COLO668 (cell line): ENCODE measurements around the gene DHX34.

Source experiments
- DNase-seq: peaks from one replicate; lab custom pipeline; 2025; ENCODE audit not compliant: unreplicated experiment; lab: John Stamatoyannopoulos, UW

The DHX34 gene

GRCh38 chr19:47417107-47417745 lies 68.1 kb downstream of the DHX34 start:
- no peak for DNase-seq

- DNase-seq = no peak
Measured at GRCh38 chr19:47417746-47418691, 68.9 kb downstream of the DHX34 start.

- no peak for DNase-seq
Measured at GRCh38 chr19:47418692-47419029, 69.5 kb downstream of the DHX34 start.

DNA sequence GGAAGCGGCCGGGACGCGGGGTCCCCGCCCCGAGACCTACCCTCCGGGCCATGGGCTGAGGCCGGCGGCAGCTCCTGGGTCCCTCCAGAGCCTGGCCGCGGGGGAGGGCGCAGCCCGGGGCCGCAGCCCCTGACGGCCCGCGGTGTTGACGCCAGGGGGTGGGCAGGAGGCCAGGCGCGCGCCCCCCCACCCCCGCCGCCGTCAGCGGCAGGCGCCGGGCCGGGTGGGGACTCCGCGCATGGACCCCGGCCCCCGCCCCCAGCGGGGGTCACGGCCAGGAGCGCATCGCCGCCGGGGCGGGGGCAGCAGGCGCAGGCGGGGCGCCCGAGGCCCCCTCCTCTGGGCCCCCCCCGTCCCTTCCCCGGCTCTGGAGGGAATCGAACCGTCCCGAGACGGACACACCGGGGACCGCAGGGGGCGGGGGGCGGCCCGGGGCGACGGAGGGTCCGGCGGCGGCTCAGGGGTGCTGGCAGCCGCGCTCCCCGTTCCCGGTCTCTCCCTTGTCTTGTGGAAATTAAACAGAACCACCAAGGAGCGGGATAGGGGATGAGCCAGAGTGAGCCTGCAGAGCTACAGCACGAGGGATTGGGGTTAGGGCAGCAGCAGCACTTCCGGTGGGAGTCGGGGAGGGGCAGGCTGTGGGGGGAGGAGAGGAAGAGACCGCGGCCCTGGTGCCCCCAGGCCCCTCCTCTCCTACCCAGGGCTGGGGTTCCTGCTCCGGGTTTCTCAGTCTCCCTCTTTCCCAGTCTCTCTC lies 70.1 kb downstream of the DHX34 start, which contains the start of gene MEIS3:
Gene MEIS3, minus strand, starts transcription at position 498 of the 754 bp plus-strand sequence. Its CDS starts 446 bp downstream, at position 52.
- DNase-seq = no peak

GRCh38 chr19:47419789-47420188 lies 70.7 kb downstream of the DHX34 start:
- no peak for DNase-seq

DNA sequence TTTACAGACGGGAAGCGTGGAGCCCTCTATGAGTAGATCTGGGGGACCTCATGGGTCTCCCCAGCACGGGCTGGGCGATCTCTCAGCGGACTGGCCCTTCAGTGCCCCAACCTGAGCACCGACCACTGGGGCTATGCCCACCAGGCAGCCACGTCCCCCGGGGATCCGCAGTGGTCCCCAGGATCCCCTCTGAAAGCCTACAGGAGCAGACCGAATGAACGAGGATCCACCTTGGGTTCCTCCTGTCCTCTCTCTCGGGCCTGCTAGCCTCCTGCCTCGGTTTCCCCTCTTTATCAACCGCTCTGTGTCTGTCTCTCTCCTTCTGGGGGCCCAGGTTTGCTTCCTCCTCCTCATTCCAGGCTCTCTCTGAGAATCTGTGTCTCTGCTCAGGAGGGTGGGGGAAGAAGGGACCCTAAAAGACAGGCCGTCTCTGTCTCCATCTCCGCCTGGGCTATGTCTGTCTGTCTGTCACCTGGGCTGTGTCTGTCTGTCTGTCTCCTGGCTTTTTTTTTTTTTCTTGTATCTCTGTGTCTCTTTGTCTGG lies 72.2 kb downstream of the DHX34 start:
- DNase-seq = no peak

- DNase-seq = no peak
Measured at GRCh38 chr19:47421844-47422395, 72.8 kb downstream of the DHX34 start.

GRCh38 chr19:47422417-47423163 lies 73.5 kb downstream of the DHX34 start:
- DNase-seq = no peak

DNA sequence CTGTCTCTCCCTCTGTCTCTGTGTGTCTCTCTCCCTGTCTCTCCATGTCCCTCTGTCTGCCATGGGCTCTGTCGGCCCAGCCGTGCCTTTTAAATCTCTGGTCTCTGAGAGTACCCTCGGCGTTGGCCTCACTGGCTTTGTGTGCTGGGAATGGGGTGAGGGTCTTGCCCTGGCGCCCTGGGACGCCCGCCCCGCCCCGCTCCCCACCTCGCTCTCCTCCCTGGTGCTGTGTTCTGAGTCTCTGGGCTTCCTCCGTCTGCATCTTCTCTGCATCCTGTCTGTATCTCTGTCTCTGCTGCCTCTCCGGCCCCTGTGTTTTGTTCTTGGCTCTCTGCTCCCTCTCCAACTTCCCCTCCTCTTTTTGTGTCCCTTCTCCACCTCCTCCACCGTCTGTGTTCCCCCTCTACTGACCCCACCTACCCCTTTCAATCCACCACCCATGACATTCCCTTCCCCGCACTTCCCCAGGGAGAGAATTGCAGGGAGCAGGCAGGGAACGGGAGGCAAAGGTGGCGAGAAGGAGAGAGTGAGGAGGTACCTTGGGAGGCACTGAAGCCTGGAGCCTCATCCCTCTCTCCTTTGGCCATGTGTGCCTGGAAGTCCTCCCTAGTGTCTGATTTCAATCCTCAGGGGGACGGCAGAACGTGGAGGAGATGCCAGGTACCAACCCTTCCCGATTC lies 74.2 kb downstream of the DHX34 start:
- no peak for DNase-seq

- peak; percentile 51 for DNase-seq
Measured at GRCh38 chr19:47427241-47428176, 78.4 kb downstream of the DHX34 start.

DNA sequence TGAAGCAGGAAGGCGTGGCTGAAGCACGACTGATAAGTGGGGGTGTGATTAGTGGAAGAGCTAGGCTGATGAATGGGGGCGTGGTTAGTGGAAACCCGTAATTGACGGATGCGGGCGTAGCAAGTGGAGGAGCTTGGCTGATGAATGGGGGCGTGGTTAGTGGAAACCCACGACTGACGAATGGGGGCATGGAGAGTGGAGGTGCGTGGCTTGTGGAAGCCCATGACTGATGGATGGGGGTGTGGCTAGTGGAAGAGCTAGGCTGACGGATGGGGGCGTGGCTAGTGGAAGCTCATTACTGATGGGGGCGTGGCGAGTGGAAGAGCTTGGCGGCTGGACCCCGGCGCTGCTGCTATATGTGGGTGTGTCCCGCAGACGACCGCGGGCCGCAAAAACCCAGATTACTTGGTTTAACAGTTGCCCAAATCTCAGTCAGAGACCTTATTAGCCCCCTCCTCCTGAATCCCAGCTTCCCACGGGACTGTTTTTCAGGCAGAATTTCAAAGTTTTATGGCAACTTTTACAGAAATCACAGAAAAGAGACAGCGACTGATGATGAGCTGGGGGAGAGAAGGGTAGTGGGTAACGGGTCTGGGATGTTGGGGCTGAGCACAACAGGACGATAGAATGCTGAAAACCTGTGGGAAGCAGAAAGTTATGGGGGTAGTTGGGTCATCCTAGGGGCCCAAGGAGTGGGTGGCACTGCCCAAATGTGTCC lies 79.2 kb downstream of the DHX34 start:
- peak; percentile 57 for DNase-seq

GRCh38 chr19:47429140-47429793 lies 80.2 kb downstream of the DHX34 start:
- DNase-seq = no peak

GRCh38 chr19:47430041-47430802 lies 81.1 kb downstream of the DHX34 start:
- DNase-seq = peak; percentile 59

DNA sequence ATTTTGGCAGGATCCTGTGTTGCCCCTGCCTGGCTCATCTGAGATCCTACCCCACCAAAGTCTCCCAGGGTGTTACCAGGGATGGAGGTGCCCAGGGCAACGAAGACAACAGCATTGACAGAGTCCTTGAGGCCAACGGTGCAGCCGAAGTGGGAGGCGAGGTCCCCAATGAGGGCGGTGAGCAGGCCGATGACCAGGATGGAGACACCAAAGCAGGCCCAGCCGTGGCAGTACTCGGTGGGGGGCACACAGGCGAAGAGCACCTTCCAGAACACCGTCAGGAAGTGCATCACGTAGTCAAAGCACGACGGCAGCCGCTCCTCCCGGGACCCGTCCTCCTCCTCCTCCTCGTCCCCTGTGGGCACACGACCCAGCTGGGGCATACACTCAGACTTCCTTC lies 83.0 kb downstream of the DHX34 start:
- DNase-seq = no peak
